ENCODE data around the gene DGKB. TPM values are rescaled to one million over a fixed set of nuclear protein-coding genes. Genes with fewer than 3 reads are reported as not detected.

DGKB gene
- total and polyA plus RNA-seq, 2 donors (not counting 1 experiment from before 2014, with no cell fraction given): 0.31 TPM; not detected in 1

DNA sequence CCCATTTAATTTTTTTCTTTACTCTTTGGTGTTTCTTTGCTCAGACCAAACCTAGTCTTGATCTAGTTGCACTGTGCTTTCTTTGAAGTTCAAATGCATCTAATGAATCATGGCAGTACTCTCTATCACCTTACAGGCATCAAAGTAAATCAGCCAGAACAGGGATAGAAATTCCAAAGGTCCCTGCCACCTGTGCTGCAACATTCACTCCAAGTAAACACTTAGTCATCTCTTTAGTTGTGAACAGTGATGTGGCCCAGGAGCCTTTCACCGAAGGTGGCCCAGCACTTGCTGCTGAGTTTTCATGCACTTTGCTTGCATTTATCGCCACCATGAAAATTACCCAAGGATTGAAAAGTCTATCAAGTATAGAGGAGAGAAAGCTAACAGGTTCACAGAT, 599.0 kb downstream of the DGKB start:
- DNase-seq (ENCODE audit: low read depth in 2 of 2): no peak
- H3K4me3 ChIP-seq (replicated peaks in 1 of 4; ENCODE audit: control extremely low read depth in 1 of 4, insufficient read depth in 1 of 4, low read depth in 3 of 4, low read length in 4 of 4): no peak overlapping the region
- no peaks in the 10 kb centered on the region for H4K20me1 ChIP-seq (ENCODE audit: control insufficient read depth, extremely low read depth, insufficient read depth, low read length)
- H2AFZ ChIP-seq (ENCODE audit: low read length): no peak overlapping the region
- no peaks in the 10 kb centered on the region for H3K36me3 ChIP-seq (ENCODE audit: control insufficient read depth, insufficient read depth, low read length)
- no peaks in the 10 kb centered on the region for H3K4me1 ChIP-seq (ENCODE audit: control insufficient read depth, extremely low read depth, insufficient read depth, low read length)
- H3K79me2 ChIP-seq (ENCODE audit: control insufficient read depth, insufficient read depth, low read length): no peaks in the 10 kb centered on the region
- H3K27ac ChIP-seq (ENCODE audit: insufficient read depth, low read length): no peak overlapping the region
- no peak overlapping the region for H3K4me2 ChIP-seq (ENCODE audit: extremely low read depth, insufficient read depth, low read length)
- TF ChIP-seq EZH2 (IDR thresholded peaks at IDR 0.05; ENCODE audit: low read length, missing control alignments) (no peak), CTCF (conservative IDR thresholded peaks at IDR 0.05 in 1 of 2, IDR thresholded peaks at IDR 0.05 in 1 of 2; ENCODE audit: low read depth in 1 of 2, low read length in 2 of 2) (no peak)
- no peak overlapping the region for H3K9ac ChIP-seq (ENCODE audit: insufficient read depth, low read length)
- H3K9me3 ChIP-seq (ENCODE audit: control insufficient read depth, insufficient read depth, low read depth, low read length): no peaks in the 10 kb centered on the region
- H3K27me3 ChIP-seq (ENCODE audit: control insufficient read depth, insufficient read depth, low read length): no peaks in the 10 kb centered on the region

DNA sequence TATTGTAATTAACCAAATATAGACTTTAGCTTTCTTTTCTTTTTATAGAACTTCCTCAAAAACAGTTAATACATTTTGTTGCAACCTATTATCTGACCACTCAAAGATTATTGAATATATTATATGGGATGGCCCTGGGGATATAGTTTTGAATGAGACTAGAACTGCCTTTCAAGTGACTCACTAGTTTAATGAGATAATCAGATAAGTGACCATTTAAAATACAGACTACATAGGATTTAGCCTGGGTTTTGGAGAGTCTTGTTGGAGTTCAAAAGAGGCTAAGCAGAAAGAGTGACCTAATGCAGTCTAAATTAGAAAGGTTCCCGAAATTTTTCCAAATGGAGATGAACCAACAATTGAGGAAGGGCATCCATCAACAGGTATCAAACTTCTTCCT, 607.9 kb downstream of the DGKB start:
- DNase-seq (ENCODE audit: low read depth in 2 of 2): no peak
- Histone ChIP-seq H3K27ac (ENCODE audit: insufficient read depth, low read length) (no peak overlapping the region), H3K27me3 (ENCODE audit: control insufficient read depth, insufficient read depth, low read length) (no peaks in the 10 kb centered on the region), H3K4me2 (ENCODE audit: extremely low read depth, insufficient read depth, low read length) (no peak overlapping the region), H4K20me1 (ENCODE audit: control insufficient read depth, extremely low read depth, insufficient read depth, low read length) (no peaks in the 10 kb centered on the region), H3K9ac (ENCODE audit: insufficient read depth, low read length) (no peak overlapping the region), H3K4me3 (replicated peaks in 1 of 4; ENCODE audit: control extremely low read depth in 1 of 4, insufficient read depth in 1 of 4, low read depth in 3 of 4, low read length in 4 of 4) (no peak overlapping the region), H3K4me1 (ENCODE audit: control insufficient read depth, extremely low read depth, insufficient read depth, low read length) (no peaks in the 10 kb centered on the region), H3K79me2 (ENCODE audit: control insufficient read depth, insufficient read depth, low read length) (no peaks in the 10 kb centered on the region), H2AFZ (ENCODE audit: low read length) (no peak overlapping the region), H3K36me3 (ENCODE audit: control insufficient read depth, insufficient read depth, low read length) (no peaks in the 10 kb centered on the region), H3K9me3 (ENCODE audit: control insufficient read depth, insufficient read depth, low read depth, low read length) (no peaks in the 10 kb centered on the region)
- no peak for TF ChIP-seq EZH2 (IDR thresholded peaks at IDR 0.05; ENCODE audit: low read length, missing control alignments)
- no peak for TF ChIP-seq CTCF (conservative IDR thresholded peaks at IDR 0.05 in 1 of 2, IDR thresholded peaks at IDR 0.05 in 1 of 2; ENCODE audit: low read depth in 1 of 2, low read length in 2 of 2)

GRCh38 chr7:14293434-14293833, 609.1 kb downstream of the DGKB start:
- no peaks in the 10 kb centered on the region for H3K9me3 ChIP-seq (ENCODE audit: control insufficient read depth, insufficient read depth, low read depth, low read length)
- H3K36me3 ChIP-seq (ENCODE audit: control insufficient read depth, insufficient read depth, low read length): no peaks in the 10 kb centered on the region
- no peak for DNase-seq (ENCODE audit: low read depth in 2 of 2)
- H3K4me3 ChIP-seq (replicated peaks in 1 of 4; ENCODE audit: control extremely low read depth in 1 of 4, insufficient read depth in 1 of 4, low read depth in 3 of 4, low read length in 4 of 4): no peak overlapping the region
- no peaks in the 10 kb centered on the region for H3K4me1 ChIP-seq (ENCODE audit: control insufficient read depth, extremely low read depth, insufficient read depth, low read length)
- H3K27me3 ChIP-seq (ENCODE audit: control insufficient read depth, insufficient read depth, low read length): no peaks in the 10 kb centered on the region
- no peaks in the 10 kb centered on the region for H4K20me1 ChIP-seq (ENCODE audit: control insufficient read depth, extremely low read depth, insufficient read depth, low read length)
- no peak overlapping the region for H2AFZ ChIP-seq (ENCODE audit: low read length)
- no peak overlapping the region for H3K4me2 ChIP-seq (ENCODE audit: extremely low read depth, insufficient read depth, low read length)
- H3K9ac ChIP-seq (ENCODE audit: insufficient read depth, low read length): no peak overlapping the region
- no peaks in the 10 kb centered on the region for H3K79me2 ChIP-seq (ENCODE audit: control insufficient read depth, insufficient read depth, low read length)
- no peak overlapping the region for H3K27ac ChIP-seq (ENCODE audit: insufficient read depth, low read length)
- TF ChIP-seq CTCF (conservative IDR thresholded peaks at IDR 0.05 in 1 of 2, IDR thresholded peaks at IDR 0.05 in 1 of 2; ENCODE audit: low read depth in 1 of 2, low read length in 2 of 2) (no peak), EZH2 (IDR thresholded peaks at IDR 0.05; ENCODE audit: low read length, missing control alignments) (no peak)
